ENCODE results near the gene IGF2BP2. TPM values are rescaled to one million over a fixed set of nuclear protein-coding genes. Genes with fewer than 3 reads are reported as not detected.

IGF2BP2 gene
- total RNA-seq, 1 experiment from 2014 or later = 133 TPM

DNA sequence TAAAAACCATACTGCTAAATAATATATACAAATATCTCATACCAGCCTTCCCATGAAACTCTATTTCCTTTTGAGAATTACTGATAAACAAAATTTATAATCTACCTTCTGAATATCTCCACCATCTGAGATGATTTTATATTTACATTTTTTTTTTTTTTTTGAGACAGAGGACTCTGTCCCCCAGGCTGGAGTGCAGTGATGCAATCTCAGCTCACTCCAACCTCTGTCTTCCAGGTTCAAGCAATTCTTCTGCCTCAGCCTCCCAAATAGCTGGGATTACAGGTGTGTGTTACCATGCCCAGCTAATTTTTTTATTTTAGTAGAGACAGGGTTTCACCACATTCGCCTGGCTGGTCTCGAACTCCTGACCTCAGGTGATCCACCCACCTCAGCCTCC lies 42.8 kb upstream of the IGF2BP2 start (continued):
- no peak for TF ChIP-seq ZNF138 (CRISPR knock-in tag; conservative IDR thresholded peaks at IDR 0.05)
- TF ChIP-seq ZBTB21 (CRISPR knock-in tag; IDR thresholded peaks at IDR 0.05; ENCODE audit: borderline replicate concordance) = no peak
- no peak for TF ChIP-seq TCF7 (CRISPR knock-in tag; IDR thresholded peaks at IDR 0.05; ENCODE audit: low read depth)
- no peak for TF ChIP-seq NR1H2 (CRISPR knock-in tag; IDR thresholded peaks at IDR 0.05)
- no peak for TF ChIP-seq EMX1 (CRISPR knock-in tag; IDR thresholded peaks at IDR 0.05)

- peaks cover 9% of the 10 kb centered on the region for H3K4me1 Mint-ChIP-seq
- no peak overlapping the region for H3K27ac Mint-ChIP-seq
- no peak for TF ChIP-seq CBFB (CRISPR knock-in tag; IDR thresholded peaks at IDR 0.05; ENCODE audit: low read depth)
- TF ChIP-seq ZNF423 (CRISPR knock-in tag; IDR thresholded peaks at IDR 0.05) = no peak
- no peak for TF ChIP-seq ZNF396 (CRISPR knock-in tag; IDR thresholded peaks at IDR 0.05; ENCODE audit: borderline replicate concordance)
- no peak for TF ChIP-seq FOXP1 (CRISPR knock-in tag; IDR thresholded peaks at IDR 0.05; ENCODE audit: borderline replicate concordance)
- no peak for TF ChIP-seq MLX (CRISPR knock-in tag; IDR thresholded peaks at IDR 0.05)
- TF ChIP-seq, protein P1, sequence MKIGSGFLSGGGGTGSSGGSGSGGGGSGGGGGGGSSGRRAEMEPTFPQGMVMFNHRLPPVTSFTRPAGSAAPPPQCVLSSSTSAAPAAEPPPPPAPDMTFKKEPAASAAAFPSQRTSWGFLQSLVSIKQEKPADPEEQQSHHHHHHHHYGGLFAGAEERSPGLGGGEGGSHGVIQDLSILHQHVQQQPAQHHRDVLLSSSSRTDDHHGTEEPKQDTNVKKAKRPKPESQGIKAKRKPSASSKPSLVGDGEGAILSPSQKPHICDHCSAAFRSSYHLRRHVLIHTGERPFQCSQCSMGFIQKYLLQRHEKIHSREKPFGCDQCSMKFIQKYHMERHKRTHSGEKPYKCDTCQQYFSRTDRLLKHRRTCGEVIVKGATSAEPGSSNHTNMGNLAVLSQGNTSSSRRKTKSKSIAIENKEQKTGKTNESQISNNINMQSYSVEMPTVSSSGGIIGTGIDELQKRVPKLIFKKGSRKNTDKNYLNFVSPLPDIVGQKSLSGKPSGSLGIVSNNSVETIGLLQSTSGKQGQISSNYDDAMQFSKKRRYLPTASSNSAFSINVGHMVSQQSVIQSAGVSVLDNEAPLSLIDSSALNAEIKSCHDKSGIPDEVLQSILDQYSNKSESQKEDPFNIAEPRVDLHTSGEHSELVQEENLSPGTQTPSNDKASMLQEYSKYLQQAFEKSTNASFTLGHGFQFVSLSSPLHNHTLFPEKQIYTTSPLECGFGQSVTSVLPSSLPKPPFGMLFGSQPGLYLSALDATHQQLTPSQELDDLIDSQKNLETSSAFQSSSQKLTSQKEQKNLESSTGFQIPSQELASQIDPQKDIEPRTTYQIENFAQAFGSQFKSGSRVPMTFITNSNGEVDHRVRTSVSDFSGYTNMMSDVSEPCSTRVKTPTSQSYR (CRISPR knock-in tag; IDR thresholded peaks at IDR 0.05) = no peak
- TF ChIP-seq, protein P2, sequence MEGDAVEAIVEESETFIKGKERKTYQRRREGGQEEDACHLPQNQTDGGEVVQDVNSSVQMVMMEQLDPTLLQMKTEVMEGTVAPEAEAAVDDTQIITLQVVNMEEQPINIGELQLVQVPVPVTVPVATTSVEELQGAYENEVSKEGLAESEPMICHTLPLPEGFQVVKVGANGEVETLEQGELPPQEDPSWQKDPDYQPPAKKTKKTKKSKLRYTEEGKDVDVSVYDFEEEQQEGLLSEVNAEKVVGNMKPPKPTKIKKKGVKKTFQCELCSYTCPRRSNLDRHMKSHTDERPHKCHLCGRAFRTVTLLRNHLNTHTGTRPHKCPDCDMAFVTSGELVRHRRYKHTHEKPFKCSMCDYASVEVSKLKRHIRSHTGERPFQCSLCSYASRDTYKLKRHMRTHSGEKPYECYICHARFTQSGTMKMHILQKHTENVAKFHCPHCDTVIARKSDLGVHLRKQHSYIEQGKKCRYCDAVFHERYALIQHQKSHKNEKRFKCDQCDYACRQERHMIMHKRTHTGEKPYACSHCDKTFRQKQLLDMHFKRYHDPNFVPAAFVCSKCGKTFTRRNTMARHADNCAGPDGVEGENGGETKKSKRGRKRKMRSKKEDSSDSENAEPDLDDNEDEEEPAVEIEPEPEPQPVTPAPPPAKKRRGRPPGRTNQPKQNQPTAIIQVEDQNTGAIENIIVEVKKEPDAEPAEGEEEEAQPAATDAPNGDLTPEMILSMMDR (IDR thresholded peaks at IDR 0.05) = no peak
- TF ChIP-seq NFATC4 (CRISPR knock-in tag; IDR thresholded peaks at IDR 0.05) = no peak
- no peaks in the 10 kb centered on the region for H3K36me3 Mint-ChIP-seq
- no peak for DNase-seq (ENCODE audit: low spot score)
- CTCF ChIA-PET = interaction anchor here (0.5 to 0.8 kb wide), 2 partner anchors 30 to 76 kb away, joined by 4 read pairs; no protein-coding TSS in a partner anchor
- H3K27me3 Mint-ChIP-seq (ENCODE audit: low read depth) = no peaks in the 10 kb centered on the region
- POLR2A ChIA-PET = interaction anchor here (0.9 kb wide), 1 partner anchor 30 kb away, joined by 4 read pairs; no protein-coding TSS in a partner anchor
- no peaks in the 10 kb centered on the region for H3K9me3 Mint-ChIP-seq
- ATAC-seq = no peak
- no peak overlapping the region for H3K4me3 Mint-ChIP-seq
Measured at GRCh38 chr3:185866995-185867394, 42.2 kb upstream of the IGF2BP2 start.

DNA sequence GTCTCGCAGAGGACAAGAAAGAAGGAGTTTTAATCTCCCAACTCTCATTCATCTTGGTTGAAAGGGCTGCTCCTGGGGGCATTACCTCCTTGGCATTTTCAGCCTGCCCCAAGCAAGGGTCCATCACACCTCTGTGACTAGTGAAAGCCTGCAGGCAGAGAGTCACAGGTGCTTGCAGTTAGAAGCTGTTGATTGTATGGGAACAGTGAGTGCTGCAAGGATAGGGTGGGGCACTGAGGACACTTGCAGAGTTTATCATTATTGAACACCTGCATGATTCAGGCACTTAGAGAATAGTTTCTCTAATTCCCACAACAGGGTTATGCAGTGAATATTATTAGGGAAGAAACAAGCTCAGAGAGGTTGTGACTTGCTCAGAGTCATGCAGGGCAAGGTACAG lies 41.7 kb upstream of the IGF2BP2 start:
- Mint-ChIP-seq H3K4me3 (no peak overlapping the region), H3K27ac (no peak overlapping the region), H3K9me3 (no peaks in the 10 kb centered on the region), H3K4me1 (peaks cover 9% of the 10 kb centered on the region), H3K27me3 (ENCODE audit: low read depth) (no peaks in the 10 kb centered on the region), H3K36me3 (no peaks in the 10 kb centered on the region)
- ATAC-seq (no peak), DNase-seq (ENCODE audit: low spot score) (no peak)
- ChIA-PET CTCF (interaction anchor here (0.5 to 0.8 kb wide), 3 partner anchors 30 to 77 kb away, joined by 4 to 5 read pairs (median 4); no protein-coding TSS in a partner anchor), POLR2A (interaction anchor here (0.9 kb wide), 1 partner anchor 29 kb away, joined by 4 read pairs; no protein-coding TSS in a partner anchor)
- TF ChIP-seq NFE2L1 (CRISPR knock-in tag; IDR thresholded peaks at IDR 0.05) (no peak), ZMAT4 (CRISPR knock-in tag; IDR thresholded peaks at IDR 0.05) (no peak), PREB (CRISPR knock-in tag; IDR thresholded peaks at IDR 0.05; ENCODE audit: borderline replicate concordance) (no peak), NFATC4 (CRISPR knock-in tag; IDR thresholded peaks at IDR 0.05) (no peak), TEAD1 (CRISPR knock-in tag; IDR thresholded peaks at IDR 0.05) (no peak), SMAD4 (CRISPR knock-in tag; IDR thresholded peaks at IDR 0.05) (no peak), E2F1 (CRISPR knock-in tag; IDR thresholded peaks at IDR 0.05) (no peak)
- TF ChIP-seq, protein P3, sequence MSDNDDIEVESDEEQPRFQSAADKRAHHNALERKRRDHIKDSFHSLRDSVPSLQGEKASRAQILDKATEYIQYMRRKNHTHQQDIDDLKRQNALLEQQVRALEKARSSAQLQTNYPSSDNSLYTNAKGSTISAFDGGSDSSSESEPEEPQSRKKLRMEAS (CRISPR knock-in tag; IDR thresholded peaks at IDR 0.05) = no peak
- TF ChIP-seq, protein P4, sequence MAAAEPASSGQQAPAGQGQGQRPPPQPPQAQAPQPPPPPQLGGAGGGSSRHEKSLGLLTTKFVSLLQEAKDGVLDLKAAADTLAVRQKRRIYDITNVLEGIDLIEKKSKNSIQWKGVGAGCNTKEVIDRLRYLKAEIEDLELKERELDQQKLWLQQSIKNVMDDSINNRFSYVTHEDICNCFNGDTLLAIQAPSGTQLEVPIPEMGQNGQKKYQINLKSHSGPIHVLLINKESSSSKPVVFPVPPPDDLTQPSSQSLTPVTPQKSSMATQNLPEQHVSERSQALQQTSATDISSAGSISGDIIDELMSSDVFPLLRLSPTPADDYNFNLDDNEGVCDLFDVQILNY (CRISPR knock-in tag; IDR thresholded peaks at IDR 0.05) = no peak
- TF ChIP-seq, protein P5, sequence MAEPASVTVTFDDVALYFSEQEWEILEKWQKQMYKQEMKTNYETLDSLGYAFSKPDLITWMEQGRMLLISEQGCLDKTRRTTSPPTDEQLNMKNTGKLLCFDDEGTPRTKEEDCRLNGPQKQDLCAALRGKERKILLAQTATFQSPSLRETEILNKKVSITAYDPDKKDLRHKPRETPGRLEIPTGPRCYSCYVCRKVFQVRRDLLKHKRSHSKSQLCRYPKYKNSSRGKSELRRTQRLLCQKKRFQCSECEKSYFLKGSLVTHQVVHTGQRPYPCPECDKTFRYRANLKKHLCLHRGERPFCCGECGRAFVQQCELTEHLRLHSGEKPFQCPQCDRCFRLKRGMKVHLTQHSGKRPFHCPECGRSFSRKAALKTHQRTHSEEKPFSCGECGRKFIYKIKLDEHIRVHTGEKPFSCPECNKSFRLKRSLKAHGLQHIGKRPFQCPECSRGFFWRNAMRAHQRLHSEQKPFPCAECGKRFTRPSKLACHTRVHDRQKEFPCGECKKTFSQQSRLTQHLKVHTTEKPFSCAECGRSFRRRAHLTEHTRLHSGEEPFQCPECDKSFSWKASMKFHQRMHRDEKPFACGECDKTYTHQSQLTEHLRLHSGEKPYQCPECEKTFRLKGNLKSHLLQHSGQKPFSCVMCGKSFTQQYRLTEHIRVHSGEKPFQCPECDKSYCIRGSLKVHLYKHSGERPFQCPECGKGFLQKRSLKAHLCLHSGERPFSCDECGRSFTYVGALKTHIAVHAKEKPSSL (CRISPR knock-in tag; conservative IDR thresholded peaks at IDR 0.05) = no peak

Measured in WTC11 (cell line).